HEK293 (cell line): ENCODE measurements around the gene PPARGC1A.

ENCODE experiments used
- CTCF ChIA-PET: fragments of 350-600 bp; formaldehyde crosslinking; extraction: SDS; loops from one replicate; lab custom pipeline; 2021; ENCODE audit warnings: antibody characterized with exemption; lab: Yijun Ruan, JAX
- POLR2A ChIA-PET: fragments of 300-600 bp; formaldehyde crosslinking; extraction: SDS; loops from one replicate; lab custom pipeline; 2020; ENCODE audit warnings: antibody characterized with exemption, inconsistent platforms; lab: Yijun Ruan, JAX
- H3K27ac ChIP-seq: fragments of 200-500 bp; sonication (Bioruptor generic); 2 replicates; pipeline ENCODE4 v1.5.1; 2014; ENCODE audit warnings: low read depth, low read length, control low read depth, inconsistent platforms; ENCODE audit errors: extremely low read depth
- H3K36me3 ChIP-seq, 2 experiments: fragments of 200-500 bp in 1 of 2; sonication (Bioruptor generic) in 1 of 2; 1 replicate in 1 of 2; 2 replicates in 1 of 2; pipeline ENCODE4 v1.5.1; 2014 to 2017; ENCODE audit warnings: inconsistent platforms in 2 of 2, low read length in 2 of 2; ENCODE audit not compliant: control insufficient read depth in 2 of 2, insufficient read depth in 1 of 2
- H3K4me1 ChIP-seq: fragments of 200-500 bp; sonication (Bioruptor generic); 2 replicates; pipeline ENCODE4 v1.5.1; 2014; ENCODE audit warnings: mild to moderate bottlenecking, low read length, inconsistent platforms; ENCODE audit not compliant: control insufficient read depth, insufficient read depth
- H3K4me3 ChIP-seq: 2 replicates; pipeline ENCODE4 v1.5.1; 2011; ENCODE audit warnings: low read depth, mild to moderate bottlenecking, control low read depth, low read length, moderate library complexity
- H3K9me3 ChIP-seq: fragments of 200-500 bp; sonication (Bioruptor generic); 2 replicates; pipeline ENCODE4 v1.5.1; 2014; ENCODE audit warnings: low read depth, low read length, inconsistent platforms; ENCODE audit not compliant: control insufficient read depth, insufficient read depth
- FEZF1 ChIP-seq: fragments of 450-650 bp; formaldehyde crosslinking; IDR thresholded peaks from 2 replicates; pipeline ENCODE4 v1.5.1; 2016; ENCODE audit warnings: missing biosample characterization, missing genetic modification characterization
- HOXC10 ChIP-seq: sonication (generic); formaldehyde crosslinking; IDR thresholded peaks from 2 replicates; pipeline ENCODE4 v1.8.1; 2023; ENCODE audit warnings: mild to moderate bottlenecking, missing genetic modification reagents
- KLF16 ChIP-seq: fragments of 450-650 bp; formaldehyde crosslinking; IDR thresholded peaks from 2 replicates; pipeline ENCODE4 v1.5.1; 2017; ENCODE audit warnings: missing biosample characterization, missing genetic modification characterization
- MEIS1 ChIP-seq: sonication (generic); formaldehyde crosslinking; IDR thresholded peaks from 2 replicates; pipeline ENCODE4 v1.8.1; 2022; ENCODE audit warnings: missing genetic modification reagents, mild to moderate bottlenecking, borderline replicate concordance
- ZBTB17 ChIP-seq: fragments of 450-650 bp; formaldehyde crosslinking; IDR thresholded peaks from 2 replicates; pipeline ENCODE4 v1.5.1; 2016; ENCODE audit warnings: missing biosample characterization, missing genetic modification characterization
- ZBTB20 ChIP-seq: fragments of 450-650 bp; formaldehyde crosslinking; IDR thresholded peaks from 2 replicates; pipeline ENCODE4 v1.5.1; 2016; ENCODE audit warnings: missing biosample characterization, missing genetic modification characterization
- ZNF132 ChIP-seq: fragments of 450-650 bp; formaldehyde crosslinking; IDR thresholded peaks from 2 replicates; pipeline ENCODE4 v1.5.1; 2017; ENCODE audit warnings: missing biosample characterization, missing genetic modification characterization, borderline replicate concordance
- ZNF133 ChIP-seq: fragments of 450-650 bp; formaldehyde crosslinking; IDR thresholded peaks from 2 replicates; pipeline ENCODE4 v1.5.1; 2016; ENCODE audit warnings: missing biosample characterization, missing genetic modification characterization
- ZNF140 ChIP-seq: fragments of 450-650 bp; formaldehyde crosslinking; IDR thresholded peaks from 2 replicates; pipeline ENCODE4 v1.5.1; 2016; ENCODE audit warnings: missing biosample characterization, missing genetic modification characterization
- ZNF211 ChIP-seq: fragments of 450-650 bp; formaldehyde crosslinking; IDR thresholded peaks from 2 replicates; pipeline ENCODE4 v1.5.1; 2016; ENCODE audit warnings: low read depth, missing biosample characterization, missing genetic modification characterization
- ZNF214 ChIP-seq: fragments of 450-650 bp; formaldehyde crosslinking; IDR thresholded peaks from 2 replicates; pipeline ENCODE4 v1.5.1; 2017; ENCODE audit warnings: missing biosample characterization, mild to moderate bottlenecking, missing genetic modification characterization, borderline replicate concordance
- ZNF335 ChIP-seq: fragments of 450-650 bp; formaldehyde crosslinking; conservative IDR thresholded peaks from 2 replicates; pipeline ENCODE4 v1.5.1; 2016; ENCODE audit warnings: missing biosample characterization, missing genetic modification characterization
- ZNF341 ChIP-seq: fragments of 450-650 bp; formaldehyde crosslinking; IDR thresholded peaks from 2 replicates; pipeline ENCODE4; 2016; ENCODE audit warnings: low read depth, missing biosample characterization, missing genetic modification characterization
- ZNF350 ChIP-seq: fragments of 450-650 bp; formaldehyde crosslinking; IDR thresholded peaks from 2 replicates; pipeline ENCODE4 v1.5.0; 2017; ENCODE audit warnings: missing biosample characterization, mild to moderate bottlenecking, missing genetic modification characterization
- ZNF37A ChIP-seq: fragments of 450-650 bp; IDR thresholded peaks from 2 replicates; pipeline ENCODE4 v1.5.1; 2018; ENCODE audit warnings: missing biosample characterization, missing genetic modification characterization
- ZNF423 ChIP-seq: fragments of 450-650 bp; formaldehyde crosslinking; IDR thresholded peaks from 2 replicates; pipeline ENCODE4 v1.5.1; 2016; ENCODE audit warnings: missing biosample characterization, missing genetic modification characterization
- ZNF473 ChIP-seq: fragments of 450-650 bp; formaldehyde crosslinking; IDR thresholded peaks from 2 replicates; pipeline ENCODE4 v1.5.1; 2017; ENCODE audit warnings: missing biosample characterization, missing genetic modification characterization
- ZNF560 ChIP-seq: fragments of 450-650 bp; formaldehyde crosslinking; IDR thresholded peaks from 2 replicates; pipeline ENCODE4 v1.5.1; 2017; ENCODE audit warnings: missing biosample characterization, missing genetic modification characterization, borderline replicate concordance
- ZNF624 ChIP-seq: fragments of 450-650 bp; formaldehyde crosslinking; IDR thresholded peaks from 2 replicates; pipeline ENCODE4 v1.5.1; 2017; ENCODE audit warnings: missing biosample characterization, missing genetic modification characterization
- ZNF701 ChIP-seq: fragments of 450-650 bp; formaldehyde crosslinking; IDR thresholded peaks from 2 replicates; pipeline ENCODE4 v1.5.1; 2016; ENCODE audit warnings: missing biosample characterization, missing genetic modification characterization
- ZNF843 ChIP-seq: fragments of 450-650 bp; formaldehyde crosslinking; IDR thresholded peaks from 2 replicates; pipeline ENCODE4 v1.5.1; 2016; ENCODE audit warnings: missing biosample characterization, missing genetic modification characterization
- TF ChIP-seq, protein P1 (sequence below): fragments of 450-650 bp; formaldehyde crosslinking; IDR thresholded peaks from 2 replicates; pipeline ENCODE4 v1.5.1; 2016; ENCODE audit warnings: missing biosample characterization, missing genetic modification characterization
- TF ChIP-seq, protein P2 (sequence below): fragments of 450-650 bp; formaldehyde crosslinking; IDR thresholded peaks from 2 replicates; pipeline ENCODE4 v1.5.1; 2016; ENCODE audit warnings: missing biosample characterization, missing genetic modification characterization
- TF ChIP-seq, protein P3 (sequence below): fragments of 450-650 bp; formaldehyde crosslinking; IDR thresholded peaks from 2 replicates; pipeline ENCODE4 v1.5.1; 2016; ENCODE audit warnings: missing biosample characterization, missing genetic modification characterization

The PPARGC1A gene

DNA sequence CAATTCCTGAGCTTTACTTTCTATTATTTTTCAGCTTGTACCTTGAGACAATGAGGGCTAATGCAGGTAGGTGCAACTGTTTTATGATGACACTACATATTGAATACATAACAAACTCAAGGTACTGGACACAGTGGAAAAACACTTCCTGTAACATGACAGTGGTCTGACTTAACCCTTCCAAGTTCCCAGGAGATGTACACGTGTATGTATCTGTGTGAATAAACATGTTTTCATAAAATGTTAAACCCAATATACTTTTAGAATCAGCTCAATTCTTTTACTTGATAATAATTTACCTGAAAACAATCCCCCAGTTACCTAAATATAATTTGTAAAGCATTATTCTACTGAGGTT is 1.2 kb upstream of the PPARGC1A start:
- ChIA-PET CTCF (interaction anchor here (2.2 kb wide), 1 partner anchor 41 kb away, joined by 8 read pairs; no protein-coding TSS in a partner anchor), POLR2A (no interaction called here)
- no peaks in the 10 kb centered on the region for H3K36me3 ChIP-seq
- H3K9me3 ChIP-seq: no peaks in the 10 kb centered on the region
- H3K4me3 ChIP-seq: no peak overlapping the region; the same call in 1 of the 2 replicates
- TF ChIP-seq ZNF132 (tag by site-specific recombination): no peak
- TF ChIP-seq ZBTB20 (tag by site-specific recombination): 0 out of 2 replicates have a peak, but pooled peaks have one; percentile 2
- H3K4me1 ChIP-seq: no peaks in the 10 kb centered on the region
- no peak overlapping the region for H3K27ac ChIP-seq

- no peak for TF ChIP-seq ZNF140 (tag by site-specific recombination)
- no peak for TF ChIP-seq ZNF133 (tag by site-specific recombination)
- peak; percentile 38; the same call in 1 of the 2 replicates for TF ChIP-seq ZNF335
- TF ChIP-seq, protein P1, sequence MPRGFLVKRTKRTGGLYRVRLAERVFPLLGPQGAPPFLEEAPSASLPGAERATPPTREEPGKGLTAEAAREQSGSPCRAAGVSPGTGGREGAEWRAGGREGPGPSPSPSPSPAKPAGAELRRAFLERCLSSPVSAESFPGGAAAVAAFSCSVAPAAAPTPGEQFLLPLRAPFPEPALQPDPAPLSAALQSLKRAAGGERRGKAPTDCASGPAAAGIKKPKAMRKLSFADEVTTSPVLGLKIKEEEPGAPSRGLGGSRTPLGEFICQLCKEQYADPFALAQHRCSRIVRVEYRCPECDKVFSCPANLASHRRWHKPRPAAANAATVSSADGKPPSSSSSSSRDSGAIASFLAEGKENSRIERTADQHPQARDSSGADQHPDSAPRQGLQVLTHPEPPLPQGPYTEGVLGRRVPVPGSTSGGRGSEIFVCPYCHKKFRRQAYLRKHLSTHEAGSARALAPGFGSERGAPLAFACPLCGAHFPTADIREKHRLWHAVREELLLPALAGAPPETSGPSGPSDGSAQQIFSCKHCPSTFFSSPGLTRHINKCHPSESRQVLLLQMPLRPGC (tag by site-specific recombination): no peak
- TF ChIP-seq, protein P2, sequence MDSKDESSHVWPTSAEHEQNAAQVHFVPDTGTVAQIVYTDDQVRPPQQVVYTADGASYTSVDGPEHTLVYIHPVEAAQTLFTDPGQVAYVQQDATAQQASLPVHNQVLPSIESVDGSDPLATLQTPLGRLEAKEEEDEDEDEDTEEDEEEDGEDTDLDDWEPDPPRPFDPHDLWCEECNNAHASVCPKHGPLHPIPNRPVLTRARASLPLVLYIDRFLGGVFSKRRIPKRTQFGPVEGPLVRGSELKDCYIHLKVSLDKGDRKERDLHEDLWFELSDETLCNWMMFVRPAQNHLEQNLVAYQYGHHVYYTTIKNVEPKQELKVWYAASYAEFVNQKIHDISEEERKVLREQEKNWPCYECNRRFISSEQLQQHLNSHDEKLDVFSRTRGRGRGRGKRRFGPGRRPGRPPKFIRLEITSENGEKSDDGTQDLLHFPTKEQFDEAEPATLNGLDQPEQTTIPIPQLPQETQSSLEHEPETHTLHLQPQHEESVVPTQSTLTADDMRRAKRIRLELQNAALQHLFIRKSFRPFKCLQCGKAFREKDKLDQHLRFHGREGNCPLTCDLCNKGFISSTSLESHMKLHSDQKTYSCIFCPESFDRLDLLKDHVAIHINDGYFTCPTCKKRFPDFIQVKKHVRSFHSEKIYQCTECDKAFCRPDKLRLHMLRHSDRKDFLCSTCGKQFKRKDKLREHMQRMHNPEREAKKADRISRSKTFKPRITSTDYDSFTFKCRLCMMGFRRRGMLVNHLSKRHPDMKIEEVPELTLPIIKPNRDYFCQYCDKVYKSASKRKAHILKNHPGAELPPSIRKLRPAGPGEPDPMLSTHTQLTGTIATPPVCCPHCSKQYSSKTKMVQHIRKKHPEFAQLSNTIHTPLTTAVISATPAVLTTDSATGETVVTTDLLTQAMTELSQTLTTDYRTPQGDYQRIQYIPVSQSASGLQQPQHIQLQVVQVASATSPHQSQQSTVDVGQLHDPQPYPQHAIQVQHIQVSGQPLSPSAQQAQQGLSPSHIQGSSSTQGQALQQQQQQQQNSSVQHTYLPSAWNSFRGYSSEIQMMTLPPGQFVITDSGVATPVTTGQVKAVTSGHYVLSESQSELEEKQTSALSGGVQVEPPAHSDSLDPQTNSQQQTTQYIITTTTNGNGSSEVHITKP: peak; percentile 55
- TF ChIP-seq, protein P3, sequence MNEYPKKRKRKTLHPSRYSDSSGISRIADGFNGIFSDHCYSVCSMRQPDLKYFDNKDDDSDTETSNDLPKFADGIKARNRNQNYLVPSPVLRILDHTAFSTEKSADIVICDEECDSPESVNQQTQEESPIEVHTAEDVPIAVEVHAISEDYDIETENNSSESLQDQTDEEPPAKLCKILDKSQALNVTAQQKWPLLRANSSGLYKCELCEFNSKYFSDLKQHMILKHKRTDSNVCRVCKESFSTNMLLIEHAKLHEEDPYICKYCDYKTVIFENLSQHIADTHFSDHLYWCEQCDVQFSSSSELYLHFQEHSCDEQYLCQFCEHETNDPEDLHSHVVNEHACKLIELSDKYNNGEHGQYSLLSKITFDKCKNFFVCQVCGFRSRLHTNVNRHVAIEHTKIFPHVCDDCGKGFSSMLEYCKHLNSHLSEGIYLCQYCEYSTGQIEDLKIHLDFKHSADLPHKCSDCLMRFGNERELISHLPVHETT (tag by site-specific recombination): no peak
- TF ChIP-seq ZNF132 (tag by site-specific recombination): no peak
- 0 out of 2 replicates have a peak, but pooled peaks have one; percentile 21 for TF ChIP-seq ZBTB20 (tag by site-specific recombination)
- TF ChIP-seq ZNF211: no peak
- TF ChIP-seq ZNF341 (tag by site-specific recombination): no peak
- TF ChIP-seq FEZF1 (tag by site-specific recombination): no peak
- peak overlapping the region; percentile 47 for H3K4me3 ChIP-seq
- POLR2A ChIA-PET: interaction anchor here (0.6 to 1.1 kb wide), 3 partner anchors 11 to 76 kb away, joined by 3 read pairs; no protein-coding TSS in a partner anchor
Measured at GRCh38 chr4:23890369-23891063, 669 bp upstream of the PPARGC1A start.

GRCh38 chr4:23889391-23889790 is 456 bp downstream of the PPARGC1A start:
- no peaks in the 10 kb centered on the region for H3K4me1 ChIP-seq
- peak overlapping the region; percentile 47 for H3K4me3 ChIP-seq
- no peaks in the 10 kb centered on the region for H3K9me3 ChIP-seq
- ChIA-PET POLR2A (interaction anchor here (1.1 to 1.2 kb wide), 2 partner anchors 8 to 10 kb away, joined by 3 read pairs; no protein-coding TSS in a partner anchor), CTCF (interaction anchor here (0.7 to 2.2 kb wide), 3 partner anchors 14 to 82 kb away, joined by 3 to 8 read pairs (median 3); no protein-coding TSS in a partner anchor)
- no peaks in the 10 kb centered on the region for H3K36me3 ChIP-seq
- H3K27ac ChIP-seq: no peak overlapping the region
- no peak for TF ChIP-seq ZNF423
- TF ChIP-seq KLF16: no peak
- no peak for TF ChIP-seq ZNF350 (tag by site-specific recombination)
- no peak for TF ChIP-seq ZBTB17 (tag by site-specific recombination)
- TF ChIP-seq ZNF37A (tag by site-specific recombination): no peak
- TF ChIP-seq ZNF843 (tag by site-specific recombination): no peak
- no peak for TF ChIP-seq MEIS1
- TF ChIP-seq HOXC10 (CRISPR knock-in tag): no peak
- no peak for TF ChIP-seq ZNF701 (tag by site-specific recombination)
- TF ChIP-seq ZNF214 (tag by site-specific recombination): no peak
- TF ChIP-seq ZNF473 (tag by site-specific recombination): no peak
- TF ChIP-seq ZNF624 (tag by site-specific recombination): no peak
- no peak for TF ChIP-seq ZNF560 (tag by site-specific recombination)

More at GRCh38 chr4:23890369-23891063, 669 bp upstream of the PPARGC1A start:
- Histone ChIP-seq H3K27ac (no peak overlapping the region; the same call in 1 of the 2 replicates), H3K4me1 (no peaks in the 10 kb centered on the region), H3K9me3 (no peaks in the 10 kb centered on the region), H3K36me3 (no peaks in the 10 kb centered on the region)
- CTCF ChIA-PET: interaction anchor here (0.9 to 2.2 kb wide), 2 partner anchors 15 to 41 kb away, joined by 3 to 8 read pairs; no protein-coding TSS in a partner anchor
